Stimulated activated effector memory CD8-positive, alpha-beta T cell treated with anti-CD3 and anti-CD28 coated beads, Interleukin-12 subunit alpha, Interleukin-12 subunit beta, amount 100 ng/mL, for 72 hours (primary cell): Measurements from ENCODE around the gene HYKK.

ENCODE experiments used
- ATAC-seq: fragments of 150-1000 bp; cut with Tn5 transposase; 2 replicates; pipeline ENCODE4 v1.10.0; 2021
- DNase-seq, 2 donors: peaks; one replicate each; pipeline ENCODE4 v3.0.0; 2021 to 2022; ENCODE audit warnings: low spot score in 2 of 2
- H3K27ac Mint-ChIP-seq: one replicate; pipeline ENCODE4 v1.8.0; 2022; ENCODE audit warnings: mild to moderate bottlenecking, mixed read lengths
- H3K36me3 Mint-ChIP-seq: one replicate; pipeline ENCODE4 v1.8.0; 2022; ENCODE audit warnings: mild to moderate bottlenecking, mixed read lengths
- H3K4me1 Mint-ChIP-seq: one replicate; pipeline ENCODE4 v1.8.0; 2022; ENCODE audit warnings: mixed read lengths
- H3K4me3 Mint-ChIP-seq: one replicate; pipeline ENCODE4 v1.8.0; 2022; ENCODE audit warnings: mild to moderate bottlenecking, mixed read lengths
- H3K9me3 Mint-ChIP-seq: one replicate; pipeline ENCODE4 v1.8.0; 2022; ENCODE audit warnings: mixed read lengths

HYKK gene

GRCh38 chr15:78561490-78561889 lies 54.1 kb downstream of the HYKK start:
- H3K36me3 Mint-ChIP-seq: no peaks in the 10 kb centered on the region
- H3K9me3 Mint-ChIP-seq: no peaks in the 10 kb centered on the region
- peak overlapping the region; percentile 70 for H3K27ac Mint-ChIP-seq
- peaks cover 14% of the 10 kb centered on the region for H3K4me1 Mint-ChIP-seq
- DNase-seq (no peak), ATAC-seq (no peak)
- no peak overlapping the region for H3K4me3 Mint-ChIP-seq

- DNase-seq (no peak), ATAC-seq (no peak)
- Mint-ChIP-seq H3K4me1 (peaks cover 23% of the 10 kb centered on the region), H3K9me3 (no peaks in the 10 kb centered on the region), H3K4me3 (no peak overlapping the region), H3K36me3 (no peaks in the 10 kb centered on the region), H3K27ac (no peak overlapping the region)
These were observed 55.7 kb downstream of the HYKK start for GRCh38 chr15:78563092-78563491.

- peak; percentile 14 for ATAC-seq
- H3K9me3 Mint-ChIP-seq: no peaks in the 10 kb centered on the region
- H3K27ac Mint-ChIP-seq: peak overlapping the region; percentile 83
- H3K36me3 Mint-ChIP-seq: no peaks in the 10 kb centered on the region
- no peak for DNase-seq
- peak overlapping the region; percentile 77 for H3K4me3 Mint-ChIP-seq
- H3K4me1 Mint-ChIP-seq: peaks cover 23% of the 10 kb centered on the region
These were observed 57.3 kb downstream of the HYKK start for GRCh38 chr15:78564743-78565096.

GRCh38 chr15:78565097-78565950 lies 57.9 kb downstream of the HYKK start, which contains the start of gene CHRNA5:
CHRNA5 (plus strand) TSS chr15:78565520; CDS start chr15:78565720, 200 bp downstream.
- Mint-ChIP-seq H3K4me3 (peak within 1 kb of the TSS; percentile 77), H3K27ac (peak within 1 kb of the TSS; percentile 83), H3K4me1 (peaks cover 23% of the 10 kb centered on the region), H3K36me3 (no peaks in the 10 kb centered on the region), H3K9me3 (no peaks in the 10 kb centered on the region)
- peak; percentile 91 for ATAC-seq
- peak; percentile 67 to 70 for DNase-seq

- Mint-ChIP-seq H3K4me3 (peak overlapping the region; percentile 77), H3K27ac (no peak overlapping the region), H3K9me3 (no peaks in the 10 kb centered on the region), H3K4me1 (peaks cover 23% of the 10 kb centered on the region), H3K36me3 (no peaks in the 10 kb centered on the region)
- DNase-seq (no peak), ATAC-seq (peak; percentile 27)
These were observed 58.8 kb downstream of the HYKK start for GRCh38 chr15:78565951-78566774.

GRCh38 chr15:78567531-78567930 lies 60.2 kb downstream of the HYKK start:
- Mint-ChIP-seq H3K9me3 (no peaks in the 10 kb centered on the region), H3K4me1 (peaks cover 23% of the 10 kb centered on the region), H3K27ac (no peak overlapping the region), H3K4me3 (no peak overlapping the region), H3K36me3 (no peaks in the 10 kb centered on the region)
- DNase-seq (no peak), ATAC-seq (no peak)

GRCh38 chr15:78570710-78571109 lies 63.3 kb downstream of the HYKK start:
- Mint-ChIP-seq H3K27ac (no peak overlapping the region), H3K4me3 (no peak overlapping the region), H3K36me3 (no peaks in the 10 kb centered on the region), H3K4me1 (peaks cover 15% of the 10 kb centered on the region), H3K9me3 (no peaks in the 10 kb centered on the region)
- DNase-seq (no peak), ATAC-seq (no peak)

GRCh38 chr15:78571382-78571781 lies 64.0 kb downstream of the HYKK start:
- no peaks in the 10 kb centered on the region for H3K9me3 Mint-ChIP-seq
- ATAC-seq (no peak), DNase-seq (no peak)

GRCh38 chr15:78573416-78573815 lies 66.0 kb downstream of the HYKK start:
- H3K36me3 Mint-ChIP-seq: no peaks in the 10 kb centered on the region
- ATAC-seq (no peak), DNase-seq (no peak)
- no peaks in the 10 kb centered on the region for H3K9me3 Mint-ChIP-seq
- no peak overlapping the region for H3K27ac Mint-ChIP-seq
- no peak overlapping the region for H3K4me3 Mint-ChIP-seq
- H3K4me1 Mint-ChIP-seq: no peaks in the 10 kb centered on the region

More at GRCh38 chr15:78571382-78571781, 64.0 kb downstream of the HYKK start:
- Mint-ChIP-seq H3K27ac (no peak overlapping the region), H3K36me3 (no peaks in the 10 kb centered on the region), H3K4me3 (no peak overlapping the region), H3K4me1 (peaks cover 11% of the 10 kb centered on the region)

- no peak overlapping the region for H3K27ac Mint-ChIP-seq
- no peaks in the 10 kb centered on the region for H3K36me3 Mint-ChIP-seq
- H3K4me3 Mint-ChIP-seq: no peak overlapping the region
- DNase-seq (no peak), ATAC-seq (no peak)
- no peaks in the 10 kb centered on the region for H3K9me3 Mint-ChIP-seq
- no peaks in the 10 kb centered on the region for H3K4me1 Mint-ChIP-seq
These were observed 67.6 kb downstream of the HYKK start for GRCh38 chr15:78574944-78575343.
